ENCODE measurements around the gene FUT3.

Gene FUT3

GRCh38 chr19:5799247-5800241 lies 51.7 kb downstream of the FUT3 start:
- DNase-seq = no peak

- DNase-seq = no peak
Observed at GRCh38 chr19:5798244-5798643, 53.0 kb downstream of the FUT3 start.

GRCh38 chr19:5795382-5795919 lies 55.8 kb downstream of the FUT3 start:
- DNase-seq = no peak

- no peak for DNase-seq
Observed at GRCh38 chr19:5793188-5793587, 58.1 kb downstream of the FUT3 start.

Data from NCI-H1417 treated with DMSO at 0.1 percent for 48 hours (cell line).